Naive thymus-derived CD4-positive, alpha-beta T cell (primary cell): ENCODE data around the gene MAGI2. TPM values are rescaled to one million over a fixed set of nuclear protein-coding genes. Genes with fewer than 3 reads are reported as not detected.

Source experiments
- ATAC-seq: fragments of 150-1000 bp; cut with Tn5 transposase; 2 replicates; pipeline ENCODE4 v1.10.0; 2021; ENCODE audit warnings: mild to moderate bottlenecking, moderate library complexity
- CTCF ChIA-PET: fragments of 350-600 bp; sonication (Branson Sonifier 250); formaldehyde crosslinking; loops from one replicate; lab custom pipeline; 2021; ENCODE audit warnings: antibody characterized with exemption; lab: Charles Lee
- POLR2A ChIA-PET: fragments of 350-600 bp; sonication (Branson Sonifier 250); formaldehyde crosslinking; loops from one replicate; lab custom pipeline; 2021; ENCODE audit warnings: antibody characterized with exemption, inconsistent platforms; lab: Charles Lee
- DNase-seq, 9 donors: peaks; one replicate each; pipeline versions ENCODE4 v3.0.0 to v3.0.0-alpha.2; 2020 to 2022; ENCODE audit warnings: mixed read lengths in 1 of 9
- H3K27ac ChIP-seq: one replicate; pipeline ENCODE4 v1.7.0; 2013; ENCODE audit warnings: mild to moderate bottlenecking, low read depth, low read length, moderate library complexity
- H3K27me3 ChIP-seq, 2 donors: one replicate each; pipeline ENCODE4 v1.7.0; 2013; ENCODE audit warnings: low read length in 2 of 2, mild to moderate bottlenecking in 2 of 2, moderate library complexity in 2 of 2; ENCODE audit not compliant: control insufficient read depth in 2 of 2, insufficient read depth in 2 of 2
- H3K36me3 ChIP-seq, 3 experiments: 1 replicate in 2 of 3; 2 replicates in 1 of 3; pipeline ENCODE4 v1.7.0; 2013; ENCODE audit warnings: low read length in 3 of 3, mild to moderate bottlenecking in 3 of 3, moderate library complexity in 1 of 3; ENCODE audit not compliant: insufficient read depth in 3 of 3, control insufficient read depth in 2 of 3
- H3K4me1 ChIP-seq, 2 donors: one replicate each; pipeline ENCODE4 v1.7.0; 2013; ENCODE audit warnings: low read length in 2 of 2, mild to moderate bottlenecking in 2 of 2, moderate library complexity in 1 of 2; ENCODE audit not compliant: control insufficient read depth in 2 of 2, insufficient read depth in 2 of 2
- H3K4me3 ChIP-seq: 2 replicates; pipeline ENCODE4 v1.7.0; 2013; ENCODE audit warnings: mild to moderate bottlenecking, low read length
- H3K9me3 ChIP-seq, 3 experiments: 1 replicate in 2 of 3; 2 replicates in 1 of 3; pipeline ENCODE4 v1.7.0; 2013; ENCODE audit warnings: low read length in 3 of 3; ENCODE audit not compliant: control insufficient read depth in 2 of 3
- H3K27ac Mint-ChIP-seq, 9 donors: one replicate each; pipeline ENCODE4 v1.8.0; 2020 to 2022; ENCODE audit warnings: mixed read lengths in 9 of 9, mild to moderate bottlenecking in 8 of 9, moderate library complexity in 5 of 9, inconsistent platforms in 2 of 9
- H3K27me3 Mint-ChIP-seq, 5 donors: one replicate each; pipeline ENCODE4 v1.8.0; 2021 to 2022; ENCODE audit warnings: mixed read lengths in 5 of 5, mild to moderate bottlenecking in 1 of 5
- H3K36me3 Mint-ChIP-seq, 5 donors: one replicate each; pipeline ENCODE4 v1.8.0; 2020 to 2022; ENCODE audit warnings: mixed read lengths in 5 of 5, mild to moderate bottlenecking in 3 of 5, inconsistent platforms in 1 of 5
- H3K4me1 Mint-ChIP-seq, 7 donors: one replicate each; pipeline ENCODE4 v1.8.0; 2020 to 2022; ENCODE audit warnings: mixed read lengths in 7 of 7, mild to moderate bottlenecking in 3 of 7, inconsistent platforms in 1 of 7
- H3K4me3 Mint-ChIP-seq, 10 donors: one replicate each; pipeline ENCODE4 v1.8.0; 2020 to 2022; ENCODE audit warnings: mild to moderate bottlenecking in 10 of 10, mixed read lengths in 10 of 10, moderate library complexity in 6 of 10, inconsistent platforms in 2 of 10
- H3K9me3 Mint-ChIP-seq, 11 donors: one replicate each; pipeline ENCODE4 v1.8.0; 2020 to 2022; ENCODE audit warnings: mixed read lengths in 11 of 11, mild to moderate bottlenecking in 4 of 11, inconsistent platforms in 1 of 11, moderate library complexity in 1 of 11
- intact Hi-C, 2 donors: fragments of 100-400 bp; cut with micrococcal nuclease; formaldehyde crosslinking; loops; one replicate each; pipeline ENCODE4 v1.15.1; 2023
- polyA plus RNA-seq, 2 donors: library from polyadenylated mRNA; unstranded; fragments of 300-500 nt; fragmentation: Illumina TruSeq; gene quantifications; one replicate each; pipeline ENCODE4 v1.2.3, GENCODE V29; 2021
- total RNA-seq, 6 experiments: library from RNA in 5 of 6; stranded (reverse) in 5 of 6; gene quantifications; 1 replicate in 5 of 6; 2 replicates in 1 of 6; pipeline ENCODE4 v1.2.3 and lab custom pipeline; 2021 to 2026

The MAGI2 gene
- total and polyA plus RNA-seq, 7 experiments from 2014 or later, result 0.05 to 0.67 (median 0.15) TPM; not detected in 3

DNA sequence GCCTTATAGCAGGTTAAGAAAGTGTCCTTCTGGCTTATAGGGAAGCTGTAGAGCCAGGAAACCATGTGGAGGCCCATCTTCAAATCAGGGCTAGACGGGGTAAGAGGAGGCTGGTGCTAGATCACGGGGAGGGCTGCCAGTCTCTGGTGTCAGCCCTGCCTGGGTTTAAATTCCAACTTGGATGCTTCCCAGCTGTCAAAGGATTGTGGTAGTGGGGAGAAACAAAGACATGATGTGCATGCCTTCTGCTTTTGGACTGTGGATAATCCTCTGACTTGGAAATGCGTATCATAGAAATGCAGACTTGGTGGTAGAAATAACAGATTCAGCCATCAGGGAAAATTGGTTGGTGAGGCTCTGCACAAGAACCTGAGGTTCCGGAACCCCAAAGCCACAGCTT, 1329.3 kb downstream of the MAGI2 start:
- Mint-ChIP-seq H3K36me3 (no peaks in the 10 kb centered on the region), H3K4me1 (no peaks in the 10 kb centered on the region), H3K27me3 (peaks cover 0 to 16% (median 6%) of the 10 kb centered on the region in 5 donors)

DNA sequence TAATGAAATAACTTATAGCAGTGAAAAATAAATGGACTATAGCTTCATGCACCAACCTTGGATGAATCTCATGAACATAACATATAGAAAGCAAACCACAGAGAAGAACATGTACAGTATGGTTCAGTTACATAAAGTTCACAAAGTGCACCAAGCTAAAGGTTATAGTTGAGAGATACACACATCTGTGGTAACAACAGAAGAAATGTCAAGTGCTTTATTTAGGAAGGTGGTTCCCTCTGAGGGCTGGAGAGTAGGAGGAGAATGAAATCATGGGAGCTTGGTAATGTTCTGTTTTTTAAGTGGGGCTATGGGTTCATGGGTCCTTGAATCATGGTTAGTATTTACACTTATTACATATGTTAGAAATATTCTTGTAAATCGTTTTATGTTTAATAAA, 1331.6 kb downstream of the MAGI2 start:
- no peak for DNase-seq
- Histone ChIP-seq H3K36me3 (no peaks in the 10 kb centered on the region), H3K4me1 (no peaks in the 10 kb centered on the region), H3K27ac (no peak overlapping the region), H3K9me3 (no peaks in the 10 kb centered on the region), H3K27me3 (no peaks in the 10 kb centered on the region), H3K4me3 (no peak overlapping the region)
- CTCF ChIA-PET, result no interaction called here
- peaks cover 3 to 16% (median 12%) of the 10 kb centered on the region in 5 donors for H3K27me3 Mint-ChIP-seq
- no peak overlapping the region for H3K27ac Mint-ChIP-seq
- H3K4me1 Mint-ChIP-seq, result no peaks in the 10 kb centered on the region
- POLR2A ChIA-PET, result no interaction called here
- intact Hi-C loops, result no loop called here
- H3K36me3 Mint-ChIP-seq, result no peaks in the 10 kb centered on the region
- no peaks in the 10 kb centered on the region for H3K9me3 Mint-ChIP-seq
- ATAC-seq, result no peak
- no peak overlapping the region for H3K4me3 Mint-ChIP-seq

More for the DNA sequence above, 1329.3 kb downstream of the MAGI2 start:
- no peaks in the 10 kb centered on the region for H3K9me3 Mint-ChIP-seq
- intact Hi-C loops, result no loop called here
- ChIA-PET CTCF (no interaction called here), POLR2A (no interaction called here)
- H3K27me3 ChIP-seq, result no peaks in the 10 kb centered on the region
- ATAC-seq (no peak), DNase-seq (no peak)
- H3K4me1 ChIP-seq, result no peaks in the 10 kb centered on the region
- H3K36me3 ChIP-seq, result no peaks in the 10 kb centered on the region
- H3K27ac ChIP-seq, result no peak overlapping the region
- no peak overlapping the region for H3K4me3 Mint-ChIP-seq
- H3K4me3 ChIP-seq, result no peak overlapping the region
- H3K27ac Mint-ChIP-seq, result no peak overlapping the region
- no peaks in the 10 kb centered on the region for H3K9me3 ChIP-seq

DNA sequence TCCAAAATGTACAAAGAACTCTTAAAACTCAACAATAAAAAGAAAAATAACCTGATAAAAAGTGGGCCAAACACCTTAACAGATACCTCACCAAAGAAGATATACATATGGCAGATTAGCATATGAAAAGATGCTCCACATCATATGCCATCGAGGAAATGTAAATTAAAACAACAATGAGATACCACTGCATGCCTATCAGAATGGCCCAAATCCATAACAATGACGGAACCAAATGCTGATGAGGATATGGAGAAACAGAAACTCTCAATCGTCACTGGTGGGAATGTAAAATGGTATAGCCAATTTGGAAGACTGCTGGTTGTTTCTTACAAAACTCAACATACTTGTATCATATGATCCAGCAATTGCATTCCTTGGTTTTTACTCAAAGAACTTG, 1335.0 kb downstream of the MAGI2 start:
- no peaks in the 10 kb centered on the region for H3K36me3 ChIP-seq
- ChIA-PET POLR2A (no interaction called here), CTCF (no interaction called here)
- H3K4me1 Mint-ChIP-seq, result no peaks in the 10 kb centered on the region
- no peaks in the 10 kb centered on the region for H3K36me3 Mint-ChIP-seq
- no peaks in the 10 kb centered on the region for H3K4me1 ChIP-seq
- H3K4me3 Mint-ChIP-seq, result no peak overlapping the region
- no peak for ATAC-seq
- H3K27me3 Mint-ChIP-seq, result peaks cover 8 to 34% (median 32%) of the 10 kb centered on the region in 5 donors
- no peaks in the 10 kb centered on the region for H3K27me3 ChIP-seq
- H3K27ac Mint-ChIP-seq, result no peak overlapping the region
- H3K9me3 ChIP-seq, result no peaks in the 10 kb centered on the region
- H3K9me3 Mint-ChIP-seq, result no peaks in the 10 kb centered on the region
- no peak overlapping the region for H3K4me3 ChIP-seq
- no peak overlapping the region for H3K27ac ChIP-seq
- no peak for DNase-seq
- intact Hi-C loops, result no loop called here

DNA sequence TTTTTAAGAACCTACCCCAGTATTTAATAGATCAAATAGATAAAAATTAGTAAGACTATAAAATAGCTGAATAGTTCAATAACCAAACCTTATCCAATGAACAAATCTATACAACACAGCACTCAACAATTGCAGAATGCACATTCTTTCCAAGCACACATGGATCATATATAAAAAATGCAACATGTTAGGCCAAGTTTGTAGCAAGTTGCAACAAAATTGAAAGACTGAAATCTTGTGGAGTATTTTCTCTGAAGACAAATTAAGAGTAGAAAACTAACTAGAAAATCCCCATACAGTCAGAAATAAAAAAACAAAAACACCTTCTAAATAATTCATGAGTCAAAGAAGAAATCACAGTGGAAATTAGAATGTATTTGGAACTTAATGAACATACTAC, 1337.6 kb downstream of the MAGI2 start:
- Mint-ChIP-seq H3K9me3 (no peaks in the 10 kb centered on the region), H3K4me3 (no peak overlapping the region), H3K27me3 (peaks cover 8 to 51% (median 34%) of the 10 kb centered on the region in 5 donors), H3K27ac (no peak overlapping the region), H3K4me1 (no peaks in the 10 kb centered on the region), H3K36me3 (no peaks in the 10 kb centered on the region)
- no peak overlapping the region for H3K27ac ChIP-seq
- DNase-seq (no peak), ATAC-seq (no peak)
- no peaks in the 10 kb centered on the region for H3K9me3 ChIP-seq
- ChIA-PET POLR2A (no interaction called here), CTCF (no interaction called here)
- no peaks in the 10 kb centered on the region for H3K27me3 ChIP-seq
- H3K4me1 ChIP-seq, result no peaks in the 10 kb centered on the region
- intact Hi-C loops, result no loop called here
- no peak overlapping the region for H3K4me3 ChIP-seq
- no peaks in the 10 kb centered on the region for H3K36me3 ChIP-seq

DNA sequence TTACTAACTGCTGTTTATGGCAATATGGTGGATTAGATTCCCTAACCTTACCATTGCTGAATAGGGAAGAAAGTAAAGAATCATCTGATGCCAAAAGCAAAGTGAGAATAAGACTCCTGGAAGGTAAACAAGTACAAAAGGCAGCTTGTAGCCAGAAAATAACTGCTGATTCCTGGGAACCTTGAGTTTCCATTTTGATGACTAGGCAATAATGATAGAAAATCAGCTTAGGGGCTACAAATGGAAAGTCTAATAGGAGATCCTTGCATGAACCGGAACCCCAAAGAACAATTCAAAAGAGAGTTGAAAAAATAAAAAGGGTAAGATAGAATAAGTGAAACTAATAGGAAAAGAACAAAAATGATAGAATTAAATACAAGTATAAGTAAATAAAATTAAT, 1338.5 kb downstream of the MAGI2 start:
- no peaks in the 10 kb centered on the region for H3K36me3 Mint-ChIP-seq
- H3K36me3 ChIP-seq, result no peaks in the 10 kb centered on the region
- H3K9me3 Mint-ChIP-seq, result no peaks in the 10 kb centered on the region
- no peaks in the 10 kb centered on the region for H3K27me3 ChIP-seq
- CTCF ChIA-PET, result no interaction called here
- no peak overlapping the region for H3K4me3 ChIP-seq
- H3K9me3 ChIP-seq, result no peaks in the 10 kb centered on the region
- intact Hi-C loops, result no loop called here
- POLR2A ChIA-PET, result no interaction called here
- H3K4me3 Mint-ChIP-seq, result no peak overlapping the region
- H3K27ac ChIP-seq, result no peak overlapping the region
- peaks cover 8 to 56% (median 34%) of the 10 kb centered on the region in 5 donors for H3K27me3 Mint-ChIP-seq
- no peaks in the 10 kb centered on the region for H3K4me1 Mint-ChIP-seq
- ATAC-seq (no peak), DNase-seq (no peak)
- no peak overlapping the region for H3K27ac Mint-ChIP-seq
- H3K4me1 ChIP-seq, result no peaks in the 10 kb centered on the region

DNA sequence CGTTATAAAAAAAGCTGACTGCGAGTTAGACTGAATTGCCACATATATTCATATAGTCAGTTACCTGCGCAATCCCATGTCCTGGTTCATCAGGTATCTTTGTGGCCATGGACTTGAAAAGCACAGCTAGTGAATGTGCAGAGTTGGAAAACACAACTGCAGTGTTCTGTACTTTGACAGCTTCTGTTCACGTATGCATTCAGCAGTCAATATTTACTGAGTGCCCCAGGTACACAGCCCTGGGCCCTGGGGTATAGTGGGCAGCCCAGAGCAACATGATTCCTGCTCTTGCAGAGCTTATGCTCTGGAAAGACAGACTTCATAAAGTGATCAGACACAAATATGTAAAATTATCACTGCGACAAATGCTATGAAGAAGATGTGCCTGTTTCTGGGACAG, 1341.0 kb downstream of the MAGI2 start:
- ChIA-PET POLR2A (no interaction called here), CTCF (no interaction called here)
- no peak overlapping the region for H3K27ac ChIP-seq
- H3K9me3 ChIP-seq, result no peaks in the 10 kb centered on the region
- no peaks in the 10 kb centered on the region for H3K36me3 ChIP-seq
- DNase-seq (no peak), ATAC-seq (no peak)
- intact Hi-C loops, result no loop called here
- Mint-ChIP-seq H3K9me3 (peaks cover 0 to 10% (median 1%) of the 10 kb centered on the region in 11 donors), H3K36me3 (no peaks in the 10 kb centered on the region), H3K4me3 (no peak overlapping the region), H3K27ac (no peak overlapping the region), H3K27me3 (peaks cover 5 to 67% (median 44%) of the 10 kb centered on the region in 5 donors), H3K4me1 (no peaks in the 10 kb centered on the region)
- no peaks in the 10 kb centered on the region for H3K27me3 ChIP-seq
- no peaks in the 10 kb centered on the region for H3K4me1 ChIP-seq
- H3K4me3 ChIP-seq, result no peak overlapping the region

DNA sequence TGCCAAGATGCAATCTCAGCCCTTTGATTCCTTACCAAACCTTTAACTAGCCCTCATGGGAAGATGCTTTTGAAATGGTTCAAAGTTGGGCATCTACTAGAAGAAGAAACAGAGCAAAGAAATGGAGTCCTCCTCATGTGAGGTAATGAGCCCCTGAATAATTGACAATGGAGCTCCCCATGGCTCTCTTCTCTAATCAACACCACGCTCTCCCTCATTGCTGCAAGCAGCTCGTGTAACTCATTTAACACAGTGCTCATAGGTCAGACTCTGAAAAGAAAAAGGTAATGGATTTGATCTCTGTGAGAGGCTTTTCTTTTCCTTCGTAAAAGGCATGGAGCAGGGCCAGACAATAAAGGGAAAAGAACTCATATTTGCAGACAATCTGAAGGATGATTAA, 1342.1 kb downstream of the MAGI2 start:
- H3K27me3 ChIP-seq, result no peaks in the 10 kb centered on the region
- no peak for DNase-seq
- H3K9me3 Mint-ChIP-seq, result peaks cover 0 to 17% (median 5%) of the 10 kb centered on the region in 11 donors
- no peaks in the 10 kb centered on the region for H3K36me3 ChIP-seq
- H3K4me3 Mint-ChIP-seq, result no peak overlapping the region
- POLR2A ChIA-PET, result no interaction called here
- no peaks in the 10 kb centered on the region for H3K9me3 ChIP-seq
- no peak overlapping the region for H3K27ac ChIP-seq
- CTCF ChIA-PET, result no interaction called here
- no peaks in the 10 kb centered on the region for H3K4me1 Mint-ChIP-seq
- H3K27ac Mint-ChIP-seq, result no peak overlapping the region
- ATAC-seq, result no peak
- intact Hi-C loops, result no loop called here
- H3K4me1 ChIP-seq, result no peaks in the 10 kb centered on the region
- no peak overlapping the region for H3K4me3 ChIP-seq
- peaks cover 4 to 69% (median 47%) of the 10 kb centered on the region in 5 donors for H3K27me3 Mint-ChIP-seq
- H3K36me3 Mint-ChIP-seq, result no peaks in the 10 kb centered on the region
